ENCODE data around the gene CSF3. TPM values are rescaled to one million over a fixed set of nuclear protein-coding genes. Genes with fewer than 3 reads are reported as not detected.

Gene CSF3
- total RNA-seq, 2 experiments from 2014 or later, result not detected

- no peak for DNase-seq (ENCODE audit: low spot score)
- ChIA-PET CTCF (ENCODE audit: unreplicated experiment) (no interaction called here), POLR2A (no interaction called here)
- TF ChIP-seq, protein P1, sequence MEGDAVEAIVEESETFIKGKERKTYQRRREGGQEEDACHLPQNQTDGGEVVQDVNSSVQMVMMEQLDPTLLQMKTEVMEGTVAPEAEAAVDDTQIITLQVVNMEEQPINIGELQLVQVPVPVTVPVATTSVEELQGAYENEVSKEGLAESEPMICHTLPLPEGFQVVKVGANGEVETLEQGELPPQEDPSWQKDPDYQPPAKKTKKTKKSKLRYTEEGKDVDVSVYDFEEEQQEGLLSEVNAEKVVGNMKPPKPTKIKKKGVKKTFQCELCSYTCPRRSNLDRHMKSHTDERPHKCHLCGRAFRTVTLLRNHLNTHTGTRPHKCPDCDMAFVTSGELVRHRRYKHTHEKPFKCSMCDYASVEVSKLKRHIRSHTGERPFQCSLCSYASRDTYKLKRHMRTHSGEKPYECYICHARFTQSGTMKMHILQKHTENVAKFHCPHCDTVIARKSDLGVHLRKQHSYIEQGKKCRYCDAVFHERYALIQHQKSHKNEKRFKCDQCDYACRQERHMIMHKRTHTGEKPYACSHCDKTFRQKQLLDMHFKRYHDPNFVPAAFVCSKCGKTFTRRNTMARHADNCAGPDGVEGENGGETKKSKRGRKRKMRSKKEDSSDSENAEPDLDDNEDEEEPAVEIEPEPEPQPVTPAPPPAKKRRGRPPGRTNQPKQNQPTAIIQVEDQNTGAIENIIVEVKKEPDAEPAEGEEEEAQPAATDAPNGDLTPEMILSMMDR (conservative IDR thresholded peaks at IDR 0.05; ENCODE audit: low read length), result no peak
- no peak for TF ChIP-seq EZH2phosphoT487 (IDR thresholded peaks at IDR 0.05; ENCODE audit: borderline replicate concordance, low read depth, low read length)
- Histone ChIP-seq H2AFZ (ENCODE audit: low read length) (no peak overlapping the region), H4K20me1 (ENCODE audit: insufficient read depth, low read length) (no peaks in the 10 kb centered on the region), H3K27ac (ENCODE audit: low read depth, low read length, poor library complexity, severe bottlenecking) (no peak overlapping the region), H3K9me2 (ENCODE audit: insufficient read depth, low read length) (no peaks in the 10 kb centered on the region), H3K4me2 (ENCODE audit: low read length) (no peak overlapping the region), H3K4me1 (ENCODE audit: insufficient read depth, low read length, poor library complexity, severe bottlenecking) (no peaks in the 10 kb centered on the region), H3K79me2 (ENCODE audit: insufficient read depth, low read depth, low read length) (no peaks in the 10 kb centered on the region), H3K36me3 (ENCODE audit: insufficient read depth, low read length) (peaks cover 68% of the 10 kb centered on the region), H3K9me3 (ENCODE audit: low read length) (no peaks in the 10 kb centered on the region), H3K4me3 (ENCODE audit: low read depth, low read length, poor library complexity, severe bottlenecking) (no peak overlapping the region)
- no TSS peak for BruUV-seq (replicated peaks)
- intact Hi-C loops (cut with micrococcal nuclease; ENCODE audit: unreplicated experiment), result loop anchor here (5.0 kb wide), 1 partner anchor 52 kb away; no protein-coding TSS in a partner anchor
These were observed 9.7 kb downstream of the CSF3 start for GRCh38 chr17:40024901-40025300.

- POLR2A ChIA-PET, result interaction anchor here (0.5 to 0.6 kb wide), 3 partner anchors 41 to 236 kb away, joined by 4 to 11 read pairs (median 4); no protein-coding TSS in a partner anchor
- Histone ChIP-seq H3K27ac (ENCODE audit: low read depth, low read length, poor library complexity, severe bottlenecking) (no peak overlapping the region), H3K9me2 (ENCODE audit: insufficient read depth, low read length) (no peaks in the 10 kb centered on the region), H4K20me1 (ENCODE audit: insufficient read depth, low read length) (no peaks in the 10 kb centered on the region), H3K79me2 (ENCODE audit: insufficient read depth, low read depth, low read length) (no peaks in the 10 kb centered on the region), H3K4me2 (ENCODE audit: low read length) (no peak overlapping the region), H3K4me3 (ENCODE audit: low read depth, low read length, poor library complexity, severe bottlenecking) (no peak overlapping the region), H3K4me1 (ENCODE audit: insufficient read depth, low read length, poor library complexity, severe bottlenecking) (no peaks in the 10 kb centered on the region), H2AFZ (ENCODE audit: low read length) (no peak overlapping the region), H3K9me3 (ENCODE audit: low read length) (no peaks in the 10 kb centered on the region), H3K36me3 (ENCODE audit: insufficient read depth, low read length) (peaks cover 68% of the 10 kb centered on the region)
- BruUV-seq (replicated peaks), result TSS peak; percentile 28
- TF ChIP-seq, protein P1 (conservative IDR thresholded peaks at IDR 0.05; ENCODE audit: low read length), result no peak
- no peak for TF ChIP-seq EZH2phosphoT487 (IDR thresholded peaks at IDR 0.05; ENCODE audit: borderline replicate concordance, low read depth, low read length)
- DNase-seq (ENCODE audit: low spot score), result no peak
- intact Hi-C loops (cut with micrococcal nuclease; ENCODE audit: unreplicated experiment), result loop anchor here (5.0 kb wide), 1 partner anchor 52 kb away; no protein-coding TSS in a partner anchor
- CTCF ChIA-PET (ENCODE audit: unreplicated experiment), result interaction anchor here (1.3 kb wide), 1 partner anchor 15 kb away, joined by 3 read pairs; no protein-coding TSS in a partner anchor
These were observed 10.3 kb downstream of the CSF3 start for GRCh38 chr17:40025559-40025958.
